ENCODE results near the gene MASTL. TPM values are rescaled to one million over a fixed set of nuclear protein-coding genes. Genes with fewer than 3 reads are reported as not detected.

MASTL gene
- total and polyA plus RNA-seq, 4 donors: 1.4 to 9.4 (median 3.2) TPM

DNA sequence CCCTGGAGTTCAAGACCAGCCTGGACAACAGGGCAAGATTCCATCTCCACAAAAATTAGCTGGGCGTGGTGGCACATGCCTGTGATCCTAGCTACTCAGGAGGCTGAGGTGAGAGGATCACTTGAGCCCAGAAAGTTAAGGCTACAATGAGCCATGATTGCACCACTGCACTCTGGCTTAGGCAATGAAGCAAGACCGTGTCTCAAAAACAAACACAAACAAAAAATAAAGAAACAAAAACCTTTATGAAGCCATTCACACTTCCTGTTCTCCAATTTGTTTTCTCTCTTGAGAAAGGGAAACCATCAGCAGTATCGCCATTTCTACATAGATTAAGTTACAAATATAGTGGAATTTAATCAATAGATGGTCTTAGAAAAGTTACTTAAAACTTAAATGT is 20.8 kb upstream of the MASTL start:
- H3K27ac ChIP-seq (ENCODE audit: low read depth in 1 of 2, low read length in 2 of 2): no peak overlapping the region
- H3K9me3 ChIP-seq (ENCODE audit: control insufficient read depth in 4 of 4, low read length in 3 of 4): no peaks in the 10 kb centered on the region
- no peak for TF ChIP-seq TAF1 (conservative IDR thresholded peaks at IDR 0.05)
- TF ChIP-seq, protein P1, sequence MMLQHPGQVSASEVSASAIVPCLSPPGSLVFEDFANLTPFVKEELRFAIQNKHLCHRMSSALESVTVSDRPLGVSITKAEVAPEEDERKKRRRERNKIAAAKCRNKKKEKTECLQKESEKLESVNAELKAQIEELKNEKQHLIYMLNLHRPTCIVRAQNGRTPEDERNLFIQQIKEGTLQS (IDR thresholded peaks at IDR 0.05): no peak
- TF ChIP-seq HNF4G (IDR thresholded peaks at IDR 0.05): no peak
- no peak for TF ChIP-seq RAD21 (IDR thresholded peaks at IDR 0.05)
- TF ChIP-seq, protein P2, sequence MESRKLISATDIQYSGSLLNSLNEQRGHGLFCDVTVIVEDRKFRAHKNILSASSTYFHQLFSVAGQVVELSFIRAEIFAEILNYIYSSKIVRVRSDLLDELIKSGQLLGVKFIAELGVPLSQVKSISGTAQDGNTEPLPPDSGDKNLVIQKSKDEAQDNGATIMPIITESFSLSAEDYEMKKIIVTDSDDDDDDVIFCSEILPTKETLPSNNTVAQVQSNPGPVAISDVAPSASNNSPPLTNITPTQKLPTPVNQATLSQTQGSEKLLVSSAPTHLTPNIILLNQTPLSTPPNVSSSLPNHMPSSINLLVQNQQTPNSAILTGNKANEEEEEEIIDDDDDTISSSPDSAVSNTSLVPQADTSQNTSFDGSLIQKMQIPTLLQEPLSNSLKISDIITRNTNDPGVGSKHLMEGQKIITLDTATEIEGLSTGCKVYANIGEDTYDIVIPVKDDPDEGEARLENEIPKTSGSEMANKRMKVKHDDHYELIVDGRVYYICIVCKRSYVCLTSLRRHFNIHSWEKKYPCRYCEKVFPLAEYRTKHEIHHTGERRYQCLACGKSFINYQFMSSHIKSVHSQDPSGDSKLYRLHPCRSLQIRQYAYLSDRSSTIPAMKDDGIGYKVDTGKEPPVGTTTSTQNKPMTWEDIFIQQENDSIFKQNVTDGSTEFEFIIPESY (IDR thresholded peaks at IDR 0.05): no peak
- no peak for TF ChIP-seq YY1 (IDR thresholded peaks at IDR 0.05)
- TF ChIP-seq GABPA (IDR thresholded peaks at IDR 0.05 in 1 of 2, conservative IDR thresholded peaks at IDR 0.05 in 1 of 2): no peak
- TF ChIP-seq, protein P3, sequence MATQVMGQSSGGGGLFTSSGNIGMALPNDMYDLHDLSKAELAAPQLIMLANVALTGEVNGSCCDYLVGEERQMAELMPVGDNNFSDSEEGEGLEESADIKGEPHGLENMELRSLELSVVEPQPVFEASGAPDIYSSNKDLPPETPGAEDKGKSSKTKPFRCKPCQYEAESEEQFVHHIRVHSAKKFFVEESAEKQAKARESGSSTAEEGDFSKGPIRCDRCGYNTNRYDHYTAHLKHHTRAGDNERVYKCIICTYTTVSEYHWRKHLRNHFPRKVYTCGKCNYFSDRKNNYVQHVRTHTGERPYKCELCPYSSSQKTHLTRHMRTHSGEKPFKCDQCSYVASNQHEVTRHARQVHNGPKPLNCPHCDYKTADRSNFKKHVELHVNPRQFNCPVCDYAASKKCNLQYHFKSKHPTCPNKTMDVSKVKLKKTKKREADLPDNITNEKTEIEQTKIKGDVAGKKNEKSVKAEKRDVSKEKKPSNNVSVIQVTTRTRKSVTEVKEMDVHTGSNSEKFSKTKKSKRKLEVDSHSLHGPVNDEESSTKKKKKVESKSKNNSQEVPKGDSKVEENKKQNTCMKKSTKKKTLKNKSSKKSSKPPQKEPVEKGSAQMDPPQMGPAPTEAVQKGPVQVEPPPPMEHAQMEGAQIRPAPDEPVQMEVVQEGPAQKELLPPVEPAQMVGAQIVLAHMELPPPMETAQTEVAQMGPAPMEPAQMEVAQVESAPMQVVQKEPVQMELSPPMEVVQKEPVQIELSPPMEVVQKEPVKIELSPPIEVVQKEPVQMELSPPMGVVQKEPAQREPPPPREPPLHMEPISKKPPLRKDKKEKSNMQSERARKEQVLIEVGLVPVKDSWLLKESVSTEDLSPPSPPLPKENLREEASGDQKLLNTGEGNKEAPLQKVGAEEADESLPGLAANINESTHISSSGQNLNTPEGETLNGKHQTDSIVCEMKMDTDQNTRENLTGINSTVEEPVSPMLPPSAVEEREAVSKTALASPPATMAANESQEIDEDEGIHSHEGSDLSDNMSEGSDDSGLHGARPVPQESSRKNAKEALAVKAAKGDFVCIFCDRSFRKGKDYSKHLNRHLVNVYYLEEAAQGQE (IDR thresholded peaks at IDR 0.05): no peak
- TF ChIP-seq, protein P4, sequence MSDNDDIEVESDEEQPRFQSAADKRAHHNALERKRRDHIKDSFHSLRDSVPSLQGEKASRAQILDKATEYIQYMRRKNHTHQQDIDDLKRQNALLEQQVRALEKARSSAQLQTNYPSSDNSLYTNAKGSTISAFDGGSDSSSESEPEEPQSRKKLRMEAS (IDR thresholded peaks at IDR 0.05): no peak
- no peak for TF ChIP-seq FOXA1 (IDR thresholded peaks at IDR 0.05)
- no peak for TF ChIP-seq SP1 (IDR thresholded peaks at IDR 0.05)
- H3K27me3 ChIP-seq (ENCODE audit: control insufficient read depth in 4 of 4, insufficient read depth in 4 of 4, low read length in 3 of 4): no peaks in the 10 kb centered on the region
- no peak overlapping the region for H3K9ac ChIP-seq (ENCODE audit: low read depth in 1 of 2, low read length in 2 of 2)
- H3K4me1 ChIP-seq (ENCODE audit: control insufficient read depth in 4 of 4, insufficient read depth in 4 of 4, low read length in 3 of 4): no peaks in the 10 kb centered on the region
- WGBS: 84% methylated on average over 3 of the region's 3 CpGs
- H3K4me3 ChIP-seq (ENCODE audit: low read depth in 1 of 3, low read length in 3 of 3): no peak overlapping the region
- H3K36me3 ChIP-seq (ENCODE audit: control insufficient read depth in 4 of 4, insufficient read depth in 3 of 4, low read depth in 1 of 4, low read length in 3 of 4): peaks cover 6 to 56% (median 51%) of the 10 kb centered on the region in 4 donors
- no peak for DNase-seq (ENCODE audit: low spot score)

- TF ChIP-seq, protein P1 (IDR thresholded peaks at IDR 0.05): no peak
- TF ChIP-seq JUND (IDR thresholded peaks at IDR 0.05): no peak
- Histone ChIP-seq H3K4me3 (ENCODE audit: low read depth in 1 of 3, low read length in 3 of 3) (no peak overlapping the region), H3K9ac (ENCODE audit: low read depth in 1 of 2, low read length in 2 of 2) (no peak overlapping the region), H3K4me1 (ENCODE audit: control insufficient read depth in 4 of 4, insufficient read depth in 4 of 4, low read length in 3 of 4) (no peaks in the 10 kb centered on the region), H3K27me3 (ENCODE audit: control insufficient read depth in 4 of 4, insufficient read depth in 4 of 4, low read length in 3 of 4) (no peaks in the 10 kb centered on the region), H3K9me3 (ENCODE audit: control insufficient read depth in 4 of 4, low read length in 3 of 4) (no peaks in the 10 kb centered on the region), H3K27ac (ENCODE audit: low read depth in 1 of 2, low read length in 2 of 2) (no peak overlapping the region), H3K36me3 (ENCODE audit: control insufficient read depth in 4 of 4, insufficient read depth in 3 of 4, low read depth in 1 of 4, low read length in 3 of 4) (peaks cover 4 to 41% (median 35%) of the 10 kb centered on the region in 4 donors)
- WGBS: 89% methylated on average over 3 of the region's 3 CpGs
- DNase-seq (ENCODE audit: low spot score): no peak
These were observed 16.9 kb upstream of the MASTL start for GRCh38 chr10:27138277-27138676.

DNA sequence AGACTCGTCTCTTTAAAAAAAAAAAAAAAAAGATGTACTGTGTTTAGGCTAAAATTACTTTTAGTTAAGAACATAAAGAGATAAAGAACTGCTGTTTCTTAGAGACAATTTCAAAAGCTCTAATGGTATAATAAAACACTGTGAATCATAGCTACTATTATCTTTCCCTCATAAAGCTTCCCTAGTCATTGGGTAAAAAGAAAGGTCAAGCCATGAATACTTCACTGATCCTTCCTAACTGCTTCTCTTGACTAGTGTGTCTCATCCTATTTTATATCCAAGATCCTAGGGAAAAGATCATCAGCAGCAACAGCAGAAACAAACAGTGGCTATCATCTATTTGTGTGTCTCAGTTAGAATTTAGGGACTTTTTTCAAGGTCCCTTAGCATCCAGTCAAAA is 11.5 kb upstream of the MASTL start:
- Histone ChIP-seq H3K9me3 (ENCODE audit: control insufficient read depth in 4 of 4, low read length in 3 of 4) (no peaks in the 10 kb centered on the region), H3K36me3 (ENCODE audit: control insufficient read depth in 4 of 4, insufficient read depth in 3 of 4, low read depth in 1 of 4, low read length in 3 of 4) (peaks cover 7 to 52% (median 44%) of the 10 kb centered on the region in 4 donors), H3K4me1 (ENCODE audit: control insufficient read depth in 4 of 4, insufficient read depth in 4 of 4, low read length in 3 of 4) (no peaks in the 10 kb centered on the region), H3K4me3 (ENCODE audit: low read depth in 1 of 3, low read length in 3 of 3) (no peak overlapping the region), H3K27ac (ENCODE audit: low read depth in 1 of 2, low read length in 2 of 2) (no peak overlapping the region), H3K27me3 (ENCODE audit: control insufficient read depth in 4 of 4, insufficient read depth in 4 of 4, low read length in 3 of 4) (no peaks in the 10 kb centered on the region), H3K9ac (ENCODE audit: low read depth in 1 of 2, low read length in 2 of 2) (no peak overlapping the region)
- TF ChIP-seq RXRA (IDR thresholded peaks at IDR 0.05) (no peak), SP1 (IDR thresholded peaks at IDR 0.05) (no peak), NR2F2 (IDR thresholded peaks at IDR 0.05) (no peak), HNF4G (IDR thresholded peaks at IDR 0.05) (no peak), GABPA (IDR thresholded peaks at IDR 0.05 in 1 of 2, conservative IDR thresholded peaks at IDR 0.05 in 1 of 2) (no peak), FOXA1 (IDR thresholded peaks at IDR 0.05) (no peak), JUND (IDR thresholded peaks at IDR 0.05) (no peak)
- TF ChIP-seq, protein P2 (IDR thresholded peaks at IDR 0.05): no peak
- TF ChIP-seq, protein P3 (IDR thresholded peaks at IDR 0.05): no peak
- TF ChIP-seq, protein P1 (IDR thresholded peaks at IDR 0.05): no peak
- no peak for DNase-seq (ENCODE audit: low spot score)
- 96% methylated on average over 1 of the region's 1 CpG for WGBS
